IgD-negative memory B cell (primary cell): ENCODE results near the gene SCARB1. TPM values are rescaled to one million over a fixed set of nuclear protein-coding genes. Genes with fewer than 3 reads are reported as not detected.

ENCODE experiments used
- H3K27ac Mint-ChIP-seq, 3 donors: one replicate each; pipeline ENCODE4 v1.8.0; 2020 to 2022; ENCODE audit warnings: mild to moderate bottlenecking in 3 of 3, mixed read lengths in 3 of 3, moderate library complexity in 1 of 3
- H3K27me3 Mint-ChIP-seq: one replicate; pipeline ENCODE4 v1.8.0; 2021; ENCODE audit warnings: mixed read lengths
- H3K36me3 Mint-ChIP-seq: one replicate; pipeline ENCODE4 v1.8.0; 2020; ENCODE audit warnings: mild to moderate bottlenecking, mixed read lengths
- H3K4me1 Mint-ChIP-seq, 3 donors: one replicate each; pipeline ENCODE4 v1.8.0; 2020 to 2022; ENCODE audit warnings: mixed read lengths in 3 of 3, mild to moderate bottlenecking in 1 of 3
- H3K4me3 Mint-ChIP-seq, 4 donors: one replicate each; pipeline ENCODE4 v1.8.0; 2020 to 2022; ENCODE audit warnings: mild to moderate bottlenecking in 4 of 4, mixed read lengths in 4 of 4, moderate library complexity in 3 of 4
- H3K9me3 Mint-ChIP-seq, 3 donors: one replicate each; pipeline ENCODE4 v1.8.0; 2020 to 2021; ENCODE audit warnings: mixed read lengths in 3 of 3, mild to moderate bottlenecking in 1 of 3
- polyA plus RNA-seq: library from polyadenylated mRNA; unstranded; fragments of 300-500 nt; fragmentation: Illumina TruSeq; gene quantifications from one replicate; pipeline ENCODE4 v1.2.3, GENCODE V29; 2021

Gene SCARB1
- polyA plus RNA-seq, 1 donor from 2014 or later: 23.9 TPM

GRCh38 chr12:124796303-124796960 lies 67.2 kb downstream of the SCARB1 start:
- H3K27ac Mint-ChIP-seq: peak overlapping the region in 1 of 3 donors; percentile 20

GRCh38 chr12:124795081-124795948 lies 68.3 kb downstream of the SCARB1 start:
- Mint-ChIP-seq H3K27me3 (no peaks in the 10 kb centered on the region), H3K9me3 (peaks cover 0 to 3% (median 0%) of the 10 kb centered on the region in 3 donors), H3K36me3 (peaks cover 2% of the 10 kb centered on the region), H3K4me3 (no peak overlapping the region), H3K27ac (peak overlapping the region in 2 of 3 donors; percentile 20 to 25), H3K4me1 (peaks cover 3 to 11% (median 6%) of the 10 kb centered on the region in 3 donors)

More at GRCh38 chr12:124796303-124796960, 67.2 kb downstream of the SCARB1 start:
- peak overlapping the region in 2 of 4 donors; percentile 52 to 63 for H3K4me3 Mint-ChIP-seq
- peaks cover 0 to 3% (median 0%) of the 10 kb centered on the region in 3 donors for H3K9me3 Mint-ChIP-seq
- H3K4me1 Mint-ChIP-seq: peaks cover 3 to 11% (median 6%) of the 10 kb centered on the region in 3 donors
- H3K27me3 Mint-ChIP-seq: no peaks in the 10 kb centered on the region
- H3K36me3 Mint-ChIP-seq: peaks cover 2% of the 10 kb centered on the region

GRCh38 chr12:124792961-124793441 lies 70.7 kb downstream of the SCARB1 start:
- no peak overlapping the region for H3K27ac Mint-ChIP-seq
- H3K4me1 Mint-ChIP-seq: peaks cover 3 to 11% (median 6%) of the 10 kb centered on the region in 3 donors
- H3K9me3 Mint-ChIP-seq: peaks cover 0 to 3% (median 2%) of the 10 kb centered on the region in 3 donors
- H3K4me3 Mint-ChIP-seq: peak overlapping the region in 1 of 4 donors; percentile 60
- no peaks in the 10 kb centered on the region for H3K27me3 Mint-ChIP-seq
- H3K36me3 Mint-ChIP-seq: peaks cover 2% of the 10 kb centered on the region

GRCh38 chr12:124792156-124792555 lies 71.5 kb downstream of the SCARB1 start:
- H3K27ac Mint-ChIP-seq: no peak overlapping the region
- peaks cover 3 to 11% (median 6%) of the 10 kb centered on the region in 3 donors for H3K4me1 Mint-ChIP-seq
- H3K27me3 Mint-ChIP-seq: no peaks in the 10 kb centered on the region
- H3K9me3 Mint-ChIP-seq: peaks cover 0 to 3% (median 2%) of the 10 kb centered on the region in 3 donors
- peaks cover 2% of the 10 kb centered on the region for H3K36me3 Mint-ChIP-seq
- H3K4me3 Mint-ChIP-seq: no peak overlapping the region

GRCh38 chr12:124790650-124791400 lies 72.8 kb downstream of the SCARB1 start:
- no peak overlapping the region for H3K27ac Mint-ChIP-seq
- peaks cover 0 to 3% (median 2%) of the 10 kb centered on the region in 3 donors for H3K9me3 Mint-ChIP-seq
- no peak overlapping the region for H3K4me3 Mint-ChIP-seq
- H3K27me3 Mint-ChIP-seq: no peaks in the 10 kb centered on the region
- H3K4me1 Mint-ChIP-seq: peaks cover 0 to 11% (median 6%) of the 10 kb centered on the region in 3 donors
- peaks cover 2% of the 10 kb centered on the region for H3K36me3 Mint-ChIP-seq

- Mint-ChIP-seq H3K4me1 (peaks cover 0 to 4% (median 3%) of the 10 kb centered on the region in 3 donors), H3K27ac (no peak overlapping the region), H3K9me3 (peaks cover 0 to 3% (median 2%) of the 10 kb centered on the region in 3 donors), H3K36me3 (peaks cover 2% of the 10 kb centered on the region), H3K4me3 (no peak overlapping the region), H3K27me3 (no peaks in the 10 kb centered on the region)
Measured at GRCh38 chr12:124788936-124789555, 74.6 kb downstream of the SCARB1 start.

GRCh38 chr12:124786061-124786964 lies 77.4 kb downstream of the SCARB1 start:
- Mint-ChIP-seq H3K36me3 (peaks cover 5% of the 10 kb centered on the region), H3K4me3 (no peak overlapping the region), H3K27me3 (no peaks in the 10 kb centered on the region), H3K27ac (no peak overlapping the region), H3K4me1 (peaks cover 0 to 1% (median 1%) of the 10 kb centered on the region in 3 donors), H3K9me3 (peaks cover 0 to 2% (median 0%) of the 10 kb centered on the region in 3 donors)

GRCh38 chr12:124784871-124785572 lies 78.6 kb downstream of the SCARB1 start:
- H3K27me3 Mint-ChIP-seq: no peaks in the 10 kb centered on the region
- peaks cover 0 to 1% (median 1%) of the 10 kb centered on the region in 3 donors for H3K4me1 Mint-ChIP-seq
- no peaks in the 10 kb centered on the region for H3K9me3 Mint-ChIP-seq
- H3K4me3 Mint-ChIP-seq: no peak overlapping the region
- H3K36me3 Mint-ChIP-seq: peaks cover 5% of the 10 kb centered on the region
- H3K27ac Mint-ChIP-seq: peak overlapping the region in 1 of 3 donors; percentile 86

GRCh38 chr12:124783087-124783486 lies 80.6 kb downstream of the SCARB1 start:
- peaks cover 5% of the 10 kb centered on the region for H3K36me3 Mint-ChIP-seq
- H3K27ac Mint-ChIP-seq: no peak overlapping the region
- no peak overlapping the region for H3K4me3 Mint-ChIP-seq
- peaks cover 0 to 3% (median 3%) of the 10 kb centered on the region in 3 donors for H3K4me1 Mint-ChIP-seq
- H3K27me3 Mint-ChIP-seq: no peaks in the 10 kb centered on the region
- no peaks in the 10 kb centered on the region for H3K9me3 Mint-ChIP-seq

- peak overlapping the region in 1 of 3 donors; percentile 71 for H3K27ac Mint-ChIP-seq
- no peak overlapping the region for H3K4me3 Mint-ChIP-seq
- H3K27me3 Mint-ChIP-seq: no peaks in the 10 kb centered on the region
- peaks cover 5% of the 10 kb centered on the region for H3K36me3 Mint-ChIP-seq
- no peaks in the 10 kb centered on the region for H3K9me3 Mint-ChIP-seq
- H3K4me1 Mint-ChIP-seq: peaks cover 0 to 3% (median 3%) of the 10 kb centered on the region in 3 donors
Measured at GRCh38 chr12:124782132-124782531, 81.5 kb downstream of the SCARB1 start.

- Mint-ChIP-seq H3K4me1 (peaks cover 0 to 3% (median 3%) of the 10 kb centered on the region in 3 donors), H3K36me3 (peaks cover 5% of the 10 kb centered on the region), H3K27me3 (no peaks in the 10 kb centered on the region), H3K9me3 (no peaks in the 10 kb centered on the region), H3K27ac (no peak overlapping the region), H3K4me3 (no peak overlapping the region)
Measured at GRCh38 chr12:124780752-124781685, 82.6 kb downstream of the SCARB1 start.

GRCh38 chr12:124780336-124780735 lies 83.3 kb downstream of the SCARB1 start:
- peaks cover 5% of the 10 kb centered on the region for H3K36me3 Mint-ChIP-seq
- H3K4me3 Mint-ChIP-seq: no peak overlapping the region
- H3K27me3 Mint-ChIP-seq: no peaks in the 10 kb centered on the region
- peaks cover 0 to 6% (median 5%) of the 10 kb centered on the region in 3 donors for H3K4me1 Mint-ChIP-seq
- no peaks in the 10 kb centered on the region for H3K9me3 Mint-ChIP-seq
- no peak overlapping the region for H3K27ac Mint-ChIP-seq
